ENCODE data around the gene PLA2G6.
"Not testable (repeated sequence)": the region's sequence is repeated elsewhere in the genome, so short reads cannot be mapped to it uniquely, and the experiment has no call there.

Gene PLA2G6

GRCh38 chr22:38191055-38191454, 9.4 kb upstream of the PLA2G6 start:
- no peak for DNase-seq

DNA sequence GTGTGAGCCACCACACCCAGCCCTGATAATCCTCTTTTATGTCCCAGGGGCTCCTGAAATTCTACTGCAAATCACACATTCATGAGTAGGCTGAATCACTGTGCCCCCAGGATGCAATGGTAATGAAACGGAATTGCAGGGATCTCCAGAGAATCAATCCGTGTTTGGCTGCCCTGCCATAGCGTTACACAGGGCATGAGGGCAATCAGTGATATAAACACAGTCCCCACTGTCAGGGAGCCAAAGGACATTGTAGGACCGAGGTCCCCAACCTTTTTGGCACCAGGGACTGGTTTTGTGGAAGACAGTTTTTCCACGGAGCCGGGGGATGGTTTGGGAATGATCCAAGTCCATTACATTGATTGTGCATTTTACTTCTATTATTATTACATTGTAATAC, 9.0 kb upstream of the PLA2G6 start:
- no peak for DNase-seq

GRCh38 chr22:38189104-38189503, 7.5 kb upstream of the PLA2G6 start:
- no peak for DNase-seq

DNA sequence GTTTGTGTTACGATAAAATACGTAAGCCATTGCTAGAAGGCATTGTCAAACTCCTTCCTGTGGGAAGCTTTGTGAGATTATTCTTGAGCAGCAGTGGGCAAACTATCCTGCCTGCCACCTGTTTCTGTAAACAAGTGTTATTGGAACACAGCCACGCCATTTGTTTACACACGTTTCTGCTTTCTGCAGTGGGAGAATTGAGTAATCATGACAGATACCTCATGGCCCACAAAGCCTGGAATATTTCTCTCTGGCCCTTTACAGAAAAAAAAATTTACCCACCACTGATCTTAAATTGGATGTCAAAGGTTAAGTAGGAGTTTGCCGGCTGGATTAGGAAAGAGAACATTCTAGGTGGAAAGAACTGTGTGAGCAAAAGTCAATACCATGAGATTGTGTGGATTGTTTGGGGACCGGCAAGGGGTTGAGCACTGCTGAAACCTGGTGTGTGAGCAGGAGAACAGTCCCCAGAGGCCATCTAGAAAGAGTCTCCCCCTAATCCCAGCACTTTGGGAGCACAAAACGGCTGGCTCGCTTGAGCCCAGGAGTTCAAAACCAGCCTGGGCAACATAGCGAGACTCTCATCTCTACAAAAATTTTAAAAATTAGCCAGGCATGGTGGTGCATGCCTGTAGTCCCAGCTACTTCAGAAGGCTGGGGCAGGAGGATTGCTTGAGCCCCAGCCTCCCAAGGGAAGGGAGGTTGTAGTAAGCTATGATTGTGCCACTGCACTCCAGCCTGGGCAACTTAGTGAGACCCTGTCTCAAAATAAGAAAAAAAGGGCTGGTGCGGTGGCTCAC, 6.0 kb upstream of the PLA2G6 start:
- no peak for DNase-seq

- DNase-seq = no peak
Observed at GRCh38 chr22:38186429-38186828, 4.8 kb upstream of the PLA2G6 start.

DNA sequence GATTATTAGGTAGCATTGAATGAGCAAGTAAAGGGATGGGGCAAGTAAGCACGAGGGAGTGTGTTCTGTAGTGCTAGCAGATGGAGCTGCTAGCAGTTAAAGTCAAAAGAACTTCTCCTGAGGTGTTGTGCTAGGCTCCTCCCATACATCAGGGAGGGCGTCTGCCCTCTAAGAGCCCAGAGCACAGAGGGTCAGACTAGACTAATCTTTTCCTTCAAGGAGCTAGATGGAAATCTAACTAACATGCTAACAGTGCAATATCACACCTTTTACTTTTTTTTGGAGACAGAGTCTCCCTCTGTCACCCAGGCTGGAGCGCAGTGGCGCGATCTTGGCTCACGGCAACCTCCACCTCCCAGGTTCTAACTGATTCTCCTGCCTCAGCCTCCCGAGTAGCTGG, 3.2 kb upstream of the PLA2G6 start:
- DNase-seq = no peak

DNA sequence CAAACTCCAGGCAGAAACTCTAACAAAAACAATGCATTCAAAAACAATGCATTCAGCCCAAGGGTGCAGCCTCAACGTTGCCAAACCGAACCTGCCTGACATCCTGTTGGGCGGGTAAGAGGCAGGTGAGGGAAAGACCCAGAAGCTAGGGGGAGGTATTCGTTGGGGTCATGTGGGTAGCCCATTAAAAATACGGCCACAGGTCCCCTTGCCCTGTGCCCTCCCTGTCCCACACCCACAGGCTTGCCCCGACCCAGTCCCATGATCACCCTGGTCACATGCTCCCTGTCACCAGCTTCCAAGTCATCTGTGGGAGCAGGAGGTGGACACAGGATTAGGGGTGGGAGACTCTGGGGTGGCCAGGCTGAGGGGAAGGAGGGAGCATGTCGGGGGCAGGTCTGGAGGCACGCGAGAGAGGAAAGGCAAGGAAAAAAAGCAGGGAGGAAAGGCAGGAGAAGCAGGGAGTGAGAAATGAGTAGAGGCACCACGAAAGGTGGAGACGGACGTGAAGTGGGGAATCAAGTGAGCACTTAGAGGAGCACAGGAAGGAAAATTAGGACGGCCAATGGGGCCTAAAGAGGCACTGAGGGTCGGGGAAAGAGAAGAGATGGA, 683 bp downstream of the PLA2G6 start:
- DNase-seq = no peak

DNA sequence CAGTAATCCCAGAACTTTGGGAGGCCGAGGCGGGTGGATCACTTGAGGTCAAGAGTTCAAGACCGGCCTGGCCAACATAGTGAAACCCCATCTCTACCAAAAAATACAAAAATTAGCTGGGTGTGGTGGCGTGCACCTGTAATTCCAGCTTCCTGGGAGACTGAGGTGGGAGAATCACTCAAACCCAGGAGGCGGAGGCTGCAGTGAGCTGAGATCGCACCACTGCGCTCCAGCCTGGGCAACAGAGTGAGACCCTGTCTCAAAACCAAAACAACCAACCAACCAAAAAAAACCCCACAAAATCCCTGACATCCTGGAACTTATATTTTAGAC, 3.1 kb downstream of the PLA2G6 start:
- not testable (repeated sequence) for DNase-seq

GRCh38 chr22:38177926-38178604, 3.6 kb downstream of the PLA2G6 start:
- no peak for DNase-seq

GRCh38 chr22:38177571-38177925, 4.1 kb downstream of the PLA2G6 start:
- not testable (repeated sequence) for DNase-seq

- DNase-seq = no peak
Observed at GRCh38 chr22:38177044-38177443, 4.6 kb downstream of the PLA2G6 start.

- DNase-seq = peak; percentile 41
Observed at GRCh38 chr22:38176170-38176741, 5.4 kb downstream of the PLA2G6 start.

- no peak for DNase-seq
Observed at GRCh38 chr22:38175206-38176118, 6.2 kb downstream of the PLA2G6 start.

GRCh38 chr22:38174626-38175025, 7.0 kb downstream of the PLA2G6 start:
- DNase-seq = no peak

GRCh38 chr22:38173641-38173906, 8.1 kb downstream of the PLA2G6 start:
- DNase-seq = no peak

GRCh38 chr22:38172832-38173640, 8.6 kb downstream of the PLA2G6 start:
- DNase-seq = peak; percentile 54

GRCh38 chr22:38171927-38172831, 9.5 kb downstream of the PLA2G6 start:
- DNase-seq = no peak

GRCh38 chr22:38170469-38170868, 11.2 kb downstream of the PLA2G6 start:
- no peak for DNase-seq

- no peak for DNase-seq
Observed at GRCh38 chr22:38169116-38169515, 12.5 kb downstream of the PLA2G6 start.

DNA sequence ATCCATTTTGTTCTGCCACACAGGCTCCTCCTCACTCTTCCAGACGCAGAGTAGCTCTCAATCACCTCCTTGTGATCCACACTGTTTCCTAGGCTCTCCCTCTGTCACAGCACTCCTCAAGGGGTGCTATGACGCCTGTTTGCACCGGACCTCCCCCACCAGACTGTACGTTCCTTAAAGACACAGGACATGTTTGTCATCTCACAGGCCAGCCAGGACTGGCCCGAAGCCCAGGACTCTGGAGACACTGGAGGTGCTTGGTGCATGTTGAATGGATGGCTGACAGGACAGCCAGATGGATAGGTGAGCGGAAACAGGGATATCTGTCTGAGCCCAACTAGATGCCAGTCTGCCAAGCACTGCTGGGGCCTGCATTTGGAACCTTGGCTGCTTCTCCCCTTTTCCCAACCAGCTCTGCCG, 13.6 kb downstream of the PLA2G6 start:
- no peak for DNase-seq

Measured in activated CD8-positive, alpha-beta memory T cell treated with anti-CD3 and anti-CD28 coated beads, Interleukin-2, amount 50 U/mL, for 4 hours (primary cell).